GM23338 (cell line): Measurements from ENCODE around the gene KCTD1.

Experiments
- EZH2phosphoT487 ChIP-seq: fragments of 200-600 bp; sonication (generic); IDR thresholded peaks from one replicate; pipeline ENCODE4 v1.8.1; 2018; ENCODE audit warnings: antibody characterized with exemption; ENCODE audit not compliant: unreplicated experiment
- POLR2AphosphoS5 ChIP-seq: IDR thresholded peaks from 2 replicates; pipeline ENCODE4 v1.6.1; 2016; ENCODE audit warnings: antibody characterized with exemption, low read depth
- ZNF114 ChIP-seq: fragments of 250-450 bp; sonication (Bioruptor Pico); IDR thresholded peaks from 2 replicates; pipeline ENCODE4 v1.5.0; 2020; ENCODE audit warnings: mild to moderate bottlenecking, moderate library complexity
- TF ChIP-seq, protein P1 (sequence below): IDR thresholded peaks from one replicate; pipeline ENCODE4 v1.6.1; 2018; ENCODE audit warnings: antibody characterized with exemption; ENCODE audit not compliant: unreplicated experiment

- TF ChIP-seq EZH2phosphoT487 (no peak), ZNF114 (CRISPR knock-in tag) (no peak), POLR2AphosphoS5 (no peak)
- TF ChIP-seq, protein P1, sequence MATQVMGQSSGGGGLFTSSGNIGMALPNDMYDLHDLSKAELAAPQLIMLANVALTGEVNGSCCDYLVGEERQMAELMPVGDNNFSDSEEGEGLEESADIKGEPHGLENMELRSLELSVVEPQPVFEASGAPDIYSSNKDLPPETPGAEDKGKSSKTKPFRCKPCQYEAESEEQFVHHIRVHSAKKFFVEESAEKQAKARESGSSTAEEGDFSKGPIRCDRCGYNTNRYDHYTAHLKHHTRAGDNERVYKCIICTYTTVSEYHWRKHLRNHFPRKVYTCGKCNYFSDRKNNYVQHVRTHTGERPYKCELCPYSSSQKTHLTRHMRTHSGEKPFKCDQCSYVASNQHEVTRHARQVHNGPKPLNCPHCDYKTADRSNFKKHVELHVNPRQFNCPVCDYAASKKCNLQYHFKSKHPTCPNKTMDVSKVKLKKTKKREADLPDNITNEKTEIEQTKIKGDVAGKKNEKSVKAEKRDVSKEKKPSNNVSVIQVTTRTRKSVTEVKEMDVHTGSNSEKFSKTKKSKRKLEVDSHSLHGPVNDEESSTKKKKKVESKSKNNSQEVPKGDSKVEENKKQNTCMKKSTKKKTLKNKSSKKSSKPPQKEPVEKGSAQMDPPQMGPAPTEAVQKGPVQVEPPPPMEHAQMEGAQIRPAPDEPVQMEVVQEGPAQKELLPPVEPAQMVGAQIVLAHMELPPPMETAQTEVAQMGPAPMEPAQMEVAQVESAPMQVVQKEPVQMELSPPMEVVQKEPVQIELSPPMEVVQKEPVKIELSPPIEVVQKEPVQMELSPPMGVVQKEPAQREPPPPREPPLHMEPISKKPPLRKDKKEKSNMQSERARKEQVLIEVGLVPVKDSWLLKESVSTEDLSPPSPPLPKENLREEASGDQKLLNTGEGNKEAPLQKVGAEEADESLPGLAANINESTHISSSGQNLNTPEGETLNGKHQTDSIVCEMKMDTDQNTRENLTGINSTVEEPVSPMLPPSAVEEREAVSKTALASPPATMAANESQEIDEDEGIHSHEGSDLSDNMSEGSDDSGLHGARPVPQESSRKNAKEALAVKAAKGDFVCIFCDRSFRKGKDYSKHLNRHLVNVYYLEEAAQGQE: no peak
These were observed 24.4 kb downstream of the KCTD1 start for GRCh38 chr18:26524002-26524401.
